SK-N-MC (cell line): ENCODE results near the gene KLF12.

Source experiments
- EZH2 ChIP-seq: fragments of 200-600 bp; sonication (generic); IDR thresholded peaks from one replicate; pipeline ENCODE4 v1.6.1; 2017; ENCODE audit warnings: antibody characterized with exemption
- FOXP2 ChIP-seq: optimal IDR thresholded peaks from 2 replicates; pipeline ENCODE3; 2011; ENCODE audit warnings: mild to moderate bottlenecking, moderate library complexity; ENCODE audit not compliant: insufficient read depth; ENCODE audit errors: extremely low read length, control extremely low read depth
- POLR2AphosphoS5 ChIP-seq: IDR thresholded peaks from 2 replicates; pipeline ENCODE4 v1.6.1; 2012; ENCODE audit warnings: mild to moderate bottlenecking, low read depth, low read length, borderline replicate concordance

DNA sequence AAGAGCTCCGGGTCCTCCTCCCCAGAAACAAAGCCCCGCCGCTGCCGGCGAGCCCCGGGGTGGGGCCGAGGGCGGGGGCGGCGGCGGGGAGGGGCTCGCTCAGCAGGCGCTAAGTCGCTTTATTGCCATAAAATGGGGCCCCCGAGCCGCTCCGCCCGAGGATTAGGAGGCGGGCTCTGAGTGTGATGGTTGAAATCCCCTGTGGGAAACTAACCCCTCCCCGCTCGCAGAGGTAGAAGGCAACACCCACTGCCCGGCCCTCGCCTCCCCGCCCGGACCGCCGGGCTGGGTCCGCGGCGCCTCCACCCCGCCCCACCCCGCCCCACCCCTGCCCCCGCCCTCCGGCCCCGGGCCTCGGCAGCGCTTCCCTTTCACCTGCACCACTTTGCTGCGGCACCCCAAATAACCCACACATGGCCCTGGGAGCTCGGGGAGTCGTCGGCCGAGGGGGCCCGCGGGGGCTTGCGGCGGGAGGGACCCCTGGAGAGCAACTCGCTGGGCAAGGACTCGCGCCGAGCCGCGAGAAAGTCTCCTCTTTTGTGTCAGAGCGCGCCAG is at the start of gene KLF12:
- no peak for TF ChIP-seq EZH2
- no peak; the same call in 1 of the 2 replicates for TF ChIP-seq POLR2AphosphoS5
- TF ChIP-seq FOXP2, result no peak
